ENCODE results near the gene KANK4.
A peak's percentile ranks its signal among the peaks of the same experiment; 100 is the strongest.

The KANK4 gene

GRCh38 chr1:62318756-62319544 lies at the start of gene KANK4:
KANK4 (minus strand) TSS chr1:62319434; CDS start chr1:62281564, 37,870 bp downstream.
- peak within 1 kb of the TSS; percentile 65 for H3K4me3 ChIP-seq
- H3K27ac ChIP-seq = no peak within 1 kb of the TSS
- TF ChIP-seq CTCF (IDR thresholded peaks at IDR 0.05) = no peak
- DNase-seq (ENCODE audit: low spot score) = no peak

- H3K4me3 ChIP-seq = no peak overlapping the region
- no peak for TF ChIP-seq CTCF (IDR thresholded peaks at IDR 0.05)
- DNase-seq (ENCODE audit: low spot score) = no peak
- H3K27ac ChIP-seq = no peak overlapping the region
These were observed 49.8 kb upstream of the KANK4 start for GRCh38 chr1:62368989-62369388.

- TF ChIP-seq CTCF (IDR thresholded peaks at IDR 0.05) = no peak
- H3K4me3 ChIP-seq = no peak overlapping the region
- DNase-seq (ENCODE audit: low spot score) = no peak
- no peak overlapping the region for H3K27ac ChIP-seq
These were observed 47.8 kb upstream of the KANK4 start for GRCh38 chr1:62367005-62367557.

GRCh38 chr1:62364721-62365120 lies 45.5 kb upstream of the KANK4 start:
- no peak for TF ChIP-seq CTCF (IDR thresholded peaks at IDR 0.05)
- no peak overlapping the region for H3K4me3 ChIP-seq
- no peak for DNase-seq (ENCODE audit: low spot score)
- H3K27ac ChIP-seq = no peak overlapping the region

GRCh38 chr1:62362926-62363325 lies 43.7 kb upstream of the KANK4 start:
- no peak overlapping the region for H3K4me3 ChIP-seq
- no peak overlapping the region for H3K27ac ChIP-seq
- no peak for DNase-seq (ENCODE audit: low spot score)
- TF ChIP-seq CTCF (IDR thresholded peaks at IDR 0.05) = no peak

- DNase-seq (ENCODE audit: low spot score) = no peak
- Histone ChIP-seq H3K27ac (no peak overlapping the region), H3K4me3 (no peak overlapping the region)
- no peak for TF ChIP-seq CTCF (IDR thresholded peaks at IDR 0.05)
These were observed 43.1 kb upstream of the KANK4 start for GRCh38 chr1:62362061-62362917.
